H1 (cell line): Measurements from ENCODE around the gene PTPN5. TPM values are rescaled to one million over a fixed set of nuclear protein-coding genes. Genes with fewer than 3 reads are reported as not detected.

Source experiments
- CTCF ChIA-PET: fragments of 300-600 bp; sonication (Branson Sonifier 250); formaldehyde crosslinking; loops from one replicate; lab custom pipeline; 2021; ENCODE audit not compliant: partially characterized antibody; lab: Charles Lee
- POLR2A ChIA-PET: fragments of 300-600 bp; sonication (Branson Sonifier 250); formaldehyde crosslinking; loops from one replicate; lab custom pipeline; 2021; ENCODE audit warnings: inconsistent platforms; ENCODE audit not compliant: partially characterized antibody; lab: Charles Lee
- DNase-seq, 2 experiments: peaks; one replicate each; pipeline versions ENCODE4 v3.0.0 to v3.0.0-alpha.2; 2010 to 2022; ENCODE audit warnings: low spot score in 2 of 2, low read depth in 1 of 2, mixed read lengths in 1 of 2
- FAIRE-seq: peaks from 2 replicates; lab custom pipeline; 2011; peaks lifted over from hg19 to GRCh38; lab: Jason Lieb, UNC
- H2AFZ ChIP-seq: 2 replicates; pipeline ENCODE4 v1.8.1; 2012; ENCODE audit warnings: low read length, inconsistent platforms
- H2AK5ac ChIP-seq: 2 replicates; pipeline ENCODE4 v1.6.1; 2013; ENCODE audit warnings: low read depth, low read length
- H2BK120ac ChIP-seq: replicated peaks from 2 replicates; pipeline ENCODE3; 2013; ENCODE audit warnings: low read depth, low read length, inconsistent platforms
- H2BK12ac ChIP-seq: 2 replicates; pipeline ENCODE4 v1.6.1; 2013; ENCODE audit warnings: low read depth, low read length
- H2BK15ac ChIP-seq: 2 replicates; pipeline ENCODE4 v1.6.1; 2013; ENCODE audit warnings: low read length
- H2BK20ac ChIP-seq: 2 replicates; pipeline ENCODE4 v1.6.1; 2013; ENCODE audit warnings: low read length
- H2BK5ac ChIP-seq: 2 replicates; pipeline ENCODE4 v1.6.1; 2013; ENCODE audit warnings: low read depth, low read length
- H3K14ac ChIP-seq: 2 replicates; pipeline ENCODE4 v1.6.1; 2013; ENCODE audit warnings: inconsistent platforms; ENCODE audit not compliant: insufficient read length
- H3K18ac ChIP-seq: 2 replicates; pipeline ENCODE4 v1.6.1; 2013; ENCODE audit warnings: low read length; ENCODE audit errors: extremely low read depth
- H3K23ac ChIP-seq: 2 replicates; pipeline ENCODE4 v1.6.1; 2013; ENCODE audit warnings: inconsistent platforms; ENCODE audit not compliant: insufficient read length
- H3K23me2 ChIP-seq: 2 replicates; pipeline ENCODE4 v1.6.1; 2013; ENCODE audit warnings: low read depth, low read length
- H3K27ac ChIP-seq: 2 replicates; pipeline ENCODE4 v1.6.1; 2011; ENCODE audit warnings: low read depth, low read length, inconsistent platforms
- H3K27me3 ChIP-seq, 4 experiments: replicated peaks in 1 of 4; 1 replicate in 1 of 4; 2 replicates in 3 of 4; pipeline versions ENCODE4 v1.6.1 to v1.8.1; 2011 to 2013; ENCODE audit warnings: low read length in 3 of 4, mild to moderate bottlenecking in 3 of 4, inconsistent platforms in 2 of 4, mixed read lengths in 2 of 4, moderate library complexity in 1 of 4; ENCODE audit not compliant: control insufficient read depth in 3 of 4, insufficient read depth in 3 of 4; ENCODE audit errors: extremely low read depth in 1 of 4
- H3K36me3 ChIP-seq, 4 experiments: 2 replicates each; pipeline versions ENCODE4 v1.6.1 to v1.8.1; 2011 to 2013; ENCODE audit warnings: mild to moderate bottlenecking in 4 of 4, low read length in 3 of 4, moderate library complexity in 2 of 4, control low read depth in 1 of 4, inconsistent platforms in 1 of 4; ENCODE audit not compliant: insufficient read depth in 4 of 4, control insufficient read depth in 2 of 4
- H3K4ac ChIP-seq: replicated peaks from 2 replicates; pipeline ENCODE3; 2013; ENCODE audit warnings: low read length, low read depth, mixed read lengths, inconsistent platforms; ENCODE audit not compliant: insufficient read length
- H3K4me1 ChIP-seq, 4 experiments: replicated peaks in 1 of 4; 1 replicate in 1 of 4; 2 replicates in 3 of 4; pipeline versions ENCODE4 v1.6.1 to v1.8.1; 2011 to 2013; ENCODE audit warnings: low read length in 3 of 4, inconsistent platforms in 2 of 4, mixed read lengths in 1 of 4; ENCODE audit not compliant: insufficient read depth in 4 of 4, control insufficient read depth in 3 of 4
- H3K4me2 ChIP-seq, 2 experiments: 2 replicates each; pipeline versions ENCODE4 v1.6.1 to v1.8.1; 2011 to 2013; ENCODE audit warnings: low read depth in 2 of 2, low read length in 2 of 2, control low read depth in 1 of 2, inconsistent platforms in 1 of 2, mild to moderate bottlenecking in 1 of 2; ENCODE audit not compliant: insufficient read depth in 1 of 2
- H3K4me3 ChIP-seq, 4 experiments: fragments of 200-600, 300-600 bp in 1 of 4; sonication (generic), shearing (Covaris generic), sonication (Bioruptor Twin) in 1 of 4; 2 replicates each; pipeline versions ENCODE4 v1.5.1 to v1.8.1; 2011 to 2016; ENCODE audit warnings: low read length in 4 of 4, low read depth in 3 of 4, control low read depth in 2 of 4, inconsistent platforms in 2 of 4, mild to moderate bottlenecking in 2 of 4, mixed read lengths in 1 of 4, moderate library complexity in 1 of 4; ENCODE audit not compliant: insufficient read depth in 2 of 4; ENCODE audit errors: extremely low read depth in 1 of 4
- H3K56ac ChIP-seq: replicated peaks from 2 replicates; pipeline ENCODE3; 2013; ENCODE audit warnings: low read depth, mild to moderate bottlenecking, mixed read lengths, low read length, inconsistent platforms; ENCODE audit not compliant: insufficient read length
- H3K79me1 ChIP-seq: 2 replicates; pipeline ENCODE4 v1.6.1; 2013; ENCODE audit warnings: low read depth, low read length, control low read depth
- H3K79me2 ChIP-seq, 2 experiments: 2 replicates each; pipeline versions ENCODE4 v1.6.1 to v1.8.1; 2012 to 2013; ENCODE audit warnings: low read length in 2 of 2, mild to moderate bottlenecking in 2 of 2, inconsistent platforms in 1 of 2; ENCODE audit not compliant: insufficient read depth in 2 of 2, control insufficient read depth in 1 of 2
- H3K9ac ChIP-seq, 4 experiments: replicated peaks in 1 of 4; 1 replicate in 1 of 4; 2 replicates in 3 of 4; pipeline versions ENCODE4 v1.6.1 to v1.8.1; 2011 to 2013; ENCODE audit warnings: low read depth in 3 of 4, low read length in 3 of 4, control low read depth in 2 of 4, mild to moderate bottlenecking in 2 of 4, moderate library complexity in 2 of 4, inconsistent platforms in 1 of 4; ENCODE audit errors: extremely low read depth in 1 of 4
- H3K9me3 ChIP-seq, 2 experiments: 2 replicates each; pipeline versions ENCODE4 v1.6.1 to v1.8.1; 2012 to 2013; ENCODE audit warnings: mild to moderate bottlenecking in 2 of 2, moderate library complexity in 2 of 2, control low read depth in 1 of 2, inconsistent platforms in 1 of 2, low read depth in 1 of 2, low read length in 1 of 2, mixed read lengths in 1 of 2; ENCODE audit not compliant: insufficient read depth in 2 of 2
- H4K20me1 ChIP-seq, 2 experiments: replicated peaks in 1 of 2; 2 replicates each; pipeline versions ENCODE3 to v1.8.1; 2011 to 2013; ENCODE audit warnings: inconsistent platforms in 2 of 2, low read length in 2 of 2, mild to moderate bottlenecking in 1 of 2; ENCODE audit not compliant: insufficient read depth in 2 of 2, control insufficient read depth in 1 of 2
- H4K5ac ChIP-seq: 2 replicates; pipeline ENCODE4 v1.6.1; 2013; ENCODE audit warnings: low read length, low read depth, mixed read lengths, inconsistent platforms; ENCODE audit not compliant: insufficient read length
- H4K8ac ChIP-seq: 2 replicates; pipeline ENCODE4 v1.8.0; 2013; ENCODE audit warnings: mild to moderate bottlenecking, moderate library complexity, low read length, inconsistent platforms; ENCODE audit not compliant: insufficient read depth; ENCODE audit errors: extremely low read depth
- H4K91ac ChIP-seq: replicated peaks from 2 replicates; pipeline ENCODE3; 2013; ENCODE audit warnings: low read length, mixed read lengths, inconsistent platforms; ENCODE audit not compliant: insufficient read length
- BCL11A ChIP-seq, 2 experiments: IDR thresholded peaks; one replicate each; pipeline ENCODE4 v1.6.1; 2011; ENCODE audit warnings: low read depth in 2 of 2, low read length in 2 of 2, mild to moderate bottlenecking in 2 of 2
- CHD2 ChIP-seq: IDR thresholded peaks from 2 replicates; pipeline ENCODE4 v1.6.1; 2012; ENCODE audit warnings: low read length, improper control_type of control experiment
- EP300 ChIP-seq, 2 experiments: IDR thresholded peaks; 1 replicate in 1 of 2; 2 replicates in 1 of 2; pipeline ENCODE4 v1.6.1; 2011 to 2012; ENCODE audit warnings: low read depth in 2 of 2, low read length in 2 of 2, mild to moderate bottlenecking in 2 of 2, borderline replicate concordance in 1 of 2, inconsistent platforms in 1 of 2, moderate library complexity in 1 of 2
- HDAC6 ChIP-seq: IDR thresholded peaks from one replicate; pipeline ENCODE4 v1.7.1; 2012; ENCODE audit warnings: low read depth, mild to moderate bottlenecking, inconsistent platforms, low read length, moderate library complexity
- JUN ChIP-seq: IDR thresholded peaks from 2 replicates; pipeline ENCODE4 v1.6.1; 2011; ENCODE audit warnings: low read depth, mild to moderate bottlenecking, improper control_type of control experiment, low read length
- KDM1A ChIP-seq: fragments of 200-600, 300-600 bp; sonication (generic); IDR thresholded peaks from 2 replicates; pipeline ENCODE4 v1.7.1; 2016; ENCODE audit warnings: mild to moderate bottlenecking, low read length, borderline replicate concordance
- POLR2AphosphoS5 ChIP-seq: IDR thresholded peaks from 2 replicates; pipeline ENCODE4 v1.6.1; 2011; ENCODE audit warnings: low read depth, low read length
- TEAD4 ChIP-seq: IDR thresholded peaks from 2 replicates; pipeline ENCODE4 v1.6.1; 2012; ENCODE audit warnings: low read depth, low read length, inconsistent platforms, mixed read lengths
- USF2 ChIP-seq: IDR thresholded peaks from 2 replicates; pipeline ENCODE4 v1.6.1; 2011; ENCODE audit warnings: low read length, improper control_type of control experiment
- WGBS, 2 experiments: shearing (Covaris generic) in 1 of 2; methylation state at CpG; one replicate each; pipeline versions ENCODE4 v1.1.6 to v1.1.7; 2013 to 2015; ENCODE audit warnings: low lambda C conversion rate in 2 of 2, mixed read lengths in 2 of 2, inconsistent platforms in 1 of 2, low coverage in 1 of 2, missing lambda C conversion rate in 1 of 2; ENCODE audit not compliant: insufficient replicate concordance in 2 of 2, insufficient coverage in 1 of 2, insufficient read length in 1 of 2; ENCODE audit errors: extremely low coverage in 1 of 2, missing lambda C conversion rate in 1 of 2; 5-methylcytosine and 5-hydroxymethylcytosine counted together
- polyA plus RNA-seq, 7 experiments: library from polyadenylated mRNA; depleted of rRNA in 3 of 7; stranded (reverse) in 5 of 7; unstranded in 2 of 7; fragments of >200 nt in 5 of 7; fragments of 200-250 nt in 2 of 7; gene quantifications; 1 replicate in 5 of 7; 2 replicates in 1 of 7; 4 replicates in 1 of 7; pipeline versions ENCODE4 v1.2.1 to v1.2.3, GENCODE V29; 2011 to 2013; ENCODE audit warnings: missing spikeins in 2 of 7, mixed read lengths in 2 of 7
- total RNA-seq: library from RNA; stranded (reverse); fragmentation: NEBNext Ultra II Directional; extraction: Animal tissue kit (Norgen Biotek cat#: 25700); gene quantifications from 2 replicates; pipeline ENCODE4 v1.2.1, GENCODE V29; 2021

Gene PTPN5
- total and polyA plus RNA-seq, 2 of the 8 experiments (the other 6 are each of a cell fraction or from before 2014, with no cell fraction given), result 8.4 to 12.9 TPM

- no peak overlapping the region for H4K5ac ChIP-seq
Measured at GRCh38 chr11:18739685-18740084, 51.9 kb downstream of the PTPN5 start.

More at GRCh38 chr11:18739685-18740084, 51.9 kb downstream of the PTPN5 start:
- no peak overlapping the region for H3K4me2 ChIP-seq
- CTCF ChIA-PET, result interaction anchor here (1.0 to 16.4 kb wide), 6 partner anchors 9 to 35 kb away, joined by 3 to 244 read pairs (median 4); partner anchors contain the start of gene IGSF22
- TF ChIP-seq CHD2 (no peak), POLR2AphosphoS5 (no peak), KDM1A (no peak), EP300 (IDR thresholded peaks at IDR 0.05; ENCODE audit: borderline replicate concordance in 1 of 2, low read depth in 2 of 2, low read length in 2 of 2) (no peak), USF2 (no peak), HDAC6 (no peak), TEAD4 (no peak), JUN (no peak), BCL11A (IDR thresholded peaks at IDR 0.05; ENCODE audit: low read depth in 2 of 2, low read length in 2 of 2) (no peak)
- H2BK20ac ChIP-seq, result no peak overlapping the region
- no peak overlapping the region for H2AK5ac ChIP-seq
- H3K18ac ChIP-seq, result no peak overlapping the region
- WGBS, 2 experiments, result 71% methylated on average over 4 of the region's 4 CpGs; no CpG with 5 or more reads in 1 of the 2 experiments
- POLR2A ChIA-PET, result no interaction called here
- no peaks in the 10 kb centered on the region for H3K23me2 ChIP-seq
- no peaks in the 10 kb centered on the region for H3K9me3 ChIP-seq
- H3K36me3 ChIP-seq, result no peaks in the 10 kb centered on the region
- no peak overlapping the region for H3K23ac ChIP-seq
- H2BK15ac ChIP-seq, result no peak overlapping the region
- no peak overlapping the region for H2BK120ac ChIP-seq
- no peak overlapping the region for H3K56ac ChIP-seq
- DNase-seq (no peak), FAIRE-seq (no peak)
- no peak overlapping the region for H2AFZ ChIP-seq
- H3K27ac ChIP-seq, result no peak overlapping the region
- H3K4ac ChIP-seq, result no peak overlapping the region
- no peak overlapping the region for H4K91ac ChIP-seq
- H3K79me1 ChIP-seq, result no peaks in the 10 kb centered on the region
- no peak overlapping the region for H4K8ac ChIP-seq
- H3K27me3 ChIP-seq, result no peaks in the 10 kb centered on the region
- no peak overlapping the region for H3K14ac ChIP-seq
- H2BK5ac ChIP-seq, result no peak overlapping the region
- H3K4me1 ChIP-seq, result no peaks in the 10 kb centered on the region
- no peak overlapping the region for H3K4me3 ChIP-seq
- H4K20me1 ChIP-seq, result no peaks in the 10 kb centered on the region
- H3K9ac ChIP-seq, result no peak overlapping the region
- no peaks in the 10 kb centered on the region for H3K79me2 ChIP-seq
- H2BK12ac ChIP-seq, result no peak overlapping the region
